ENCODE data around the gene AQP6. TPM values are rescaled to one million over a fixed set of nuclear protein-coding genes. Genes with fewer than 3 reads are reported as not detected.

AQP6 gene
- total RNA-seq, 2 donors from 2014 or later, result 0.20 TPM; not detected in 1

GRCh38 chr12:50006754-50007442, 34.2 kb downstream of the AQP6 start:
- Mint-ChIP-seq H3K36me3 (ENCODE audit: low read depth) (peaks cover 30% of the 10 kb centered on the region), H3K4me1 (peaks cover 7% of the 10 kb centered on the region), H3K4me3 (no peak overlapping the region), H3K9me3 (no peaks in the 10 kb centered on the region), H3K27me3 (ENCODE audit: insufficient read depth) (no peaks in the 10 kb centered on the region), H3K27ac (no peak overlapping the region)
- no peak for DNase-seq
- Histone ChIP-seq H3K4me1 (ENCODE audit: control insufficient read depth, insufficient read depth, low read length) (no peaks in the 10 kb centered on the region), H3K27me3 (ENCODE audit: control insufficient read depth, insufficient read depth, low read length, poor library complexity, severe bottlenecking) (no peaks in the 10 kb centered on the region), H3K36me3 (ENCODE audit: control insufficient read depth, insufficient read depth, low read length) (peaks cover 58% of the 10 kb centered on the region), H3K27ac (ENCODE audit: low read depth, low read length) (no peak overlapping the region), H3K9ac (ENCODE audit: extremely low read depth, low read length, poor library complexity, severe bottlenecking) (no peak overlapping the region), H3K4me3 (ENCODE audit: low read length) (no peak overlapping the region), H3K9me3 (ENCODE audit: control insufficient read depth, low read length) (no peaks in the 10 kb centered on the region)
- no CpG with 5 or more reads among the region's 1 CpG for WGBS, 2 experiments (ENCODE audit: insufficient coverage in 1 of 2, insufficient read length in 1 of 2)
- TF ChIP-seq, protein P1, sequence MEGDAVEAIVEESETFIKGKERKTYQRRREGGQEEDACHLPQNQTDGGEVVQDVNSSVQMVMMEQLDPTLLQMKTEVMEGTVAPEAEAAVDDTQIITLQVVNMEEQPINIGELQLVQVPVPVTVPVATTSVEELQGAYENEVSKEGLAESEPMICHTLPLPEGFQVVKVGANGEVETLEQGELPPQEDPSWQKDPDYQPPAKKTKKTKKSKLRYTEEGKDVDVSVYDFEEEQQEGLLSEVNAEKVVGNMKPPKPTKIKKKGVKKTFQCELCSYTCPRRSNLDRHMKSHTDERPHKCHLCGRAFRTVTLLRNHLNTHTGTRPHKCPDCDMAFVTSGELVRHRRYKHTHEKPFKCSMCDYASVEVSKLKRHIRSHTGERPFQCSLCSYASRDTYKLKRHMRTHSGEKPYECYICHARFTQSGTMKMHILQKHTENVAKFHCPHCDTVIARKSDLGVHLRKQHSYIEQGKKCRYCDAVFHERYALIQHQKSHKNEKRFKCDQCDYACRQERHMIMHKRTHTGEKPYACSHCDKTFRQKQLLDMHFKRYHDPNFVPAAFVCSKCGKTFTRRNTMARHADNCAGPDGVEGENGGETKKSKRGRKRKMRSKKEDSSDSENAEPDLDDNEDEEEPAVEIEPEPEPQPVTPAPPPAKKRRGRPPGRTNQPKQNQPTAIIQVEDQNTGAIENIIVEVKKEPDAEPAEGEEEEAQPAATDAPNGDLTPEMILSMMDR (conservative IDR thresholded peaks at IDR 0.05), result no peak

DNA sequence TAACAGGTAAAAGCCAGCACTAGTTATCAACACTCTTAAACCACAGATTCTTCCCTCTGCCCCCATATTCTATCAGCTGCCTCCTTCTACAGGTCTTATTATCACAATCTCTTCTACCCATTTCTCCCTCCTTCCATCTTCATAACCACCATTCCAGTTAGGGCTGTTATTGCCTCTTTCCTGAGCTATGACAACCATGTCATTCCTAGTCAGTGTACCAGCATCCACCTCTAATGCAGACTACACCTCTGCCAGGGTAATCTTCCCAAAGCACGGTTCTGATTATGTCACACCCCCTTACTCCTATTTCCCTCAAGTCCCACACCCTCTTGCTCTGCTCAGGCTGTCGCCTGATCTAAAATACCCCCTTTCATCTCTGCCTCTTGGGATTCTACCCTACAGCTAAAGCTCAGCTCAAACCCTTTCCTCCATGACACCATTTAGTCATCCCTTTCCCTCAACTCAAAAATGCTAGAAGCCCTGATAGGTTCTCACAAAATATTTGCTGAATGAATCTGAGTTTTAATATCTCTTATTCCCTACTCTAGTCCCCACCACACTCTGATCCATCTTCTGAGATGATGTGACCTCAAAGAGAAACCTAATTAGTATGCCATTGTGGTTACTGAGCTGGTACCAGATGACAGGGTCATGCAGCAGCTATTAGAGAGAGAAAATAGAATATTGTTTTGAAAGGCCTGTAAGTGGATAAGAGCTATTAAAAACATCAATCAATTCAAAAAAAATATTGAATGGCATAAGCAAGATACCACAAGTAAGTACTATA, 40.8 kb downstream of the AQP6 start:
- H3K27ac ChIP-seq (ENCODE audit: low read depth, low read length), result peak overlapping the region; percentile 10
- Mint-ChIP-seq H3K9me3 (no peaks in the 10 kb centered on the region), H3K36me3 (ENCODE audit: low read depth) (peaks cover 39% of the 10 kb centered on the region), H3K27me3 (ENCODE audit: insufficient read depth) (no peaks in the 10 kb centered on the region), H3K4me3 (no peak overlapping the region), H3K27ac (no peak overlapping the region), H3K4me1 (peaks cover 8% of the 10 kb centered on the region)
- TF ChIP-seq, protein P1 (conservative IDR thresholded peaks at IDR 0.05), result no peak
- 88 to 90% methylated on average over 2 of the region's 2 CpGs for WGBS, 2 experiments (ENCODE audit: insufficient coverage in 1 of 2, insufficient read length in 1 of 2)
- no peaks in the 10 kb centered on the region for H3K9me3 ChIP-seq (ENCODE audit: control insufficient read depth, low read length)
- no peaks in the 10 kb centered on the region for H3K4me1 ChIP-seq (ENCODE audit: control insufficient read depth, insufficient read depth, low read length)
- no peaks in the 10 kb centered on the region for H3K27me3 ChIP-seq (ENCODE audit: control insufficient read depth, insufficient read depth, low read length, poor library complexity, severe bottlenecking)
- H3K9ac ChIP-seq (ENCODE audit: extremely low read depth, low read length, poor library complexity, severe bottlenecking), result no peak overlapping the region
- DNase-seq, result no peak
- H3K36me3 ChIP-seq (ENCODE audit: control insufficient read depth, insufficient read depth, low read length), result peaks cover 44% of the 10 kb centered on the region
- no peak overlapping the region for H3K4me3 ChIP-seq (ENCODE audit: low read length)

DNA sequence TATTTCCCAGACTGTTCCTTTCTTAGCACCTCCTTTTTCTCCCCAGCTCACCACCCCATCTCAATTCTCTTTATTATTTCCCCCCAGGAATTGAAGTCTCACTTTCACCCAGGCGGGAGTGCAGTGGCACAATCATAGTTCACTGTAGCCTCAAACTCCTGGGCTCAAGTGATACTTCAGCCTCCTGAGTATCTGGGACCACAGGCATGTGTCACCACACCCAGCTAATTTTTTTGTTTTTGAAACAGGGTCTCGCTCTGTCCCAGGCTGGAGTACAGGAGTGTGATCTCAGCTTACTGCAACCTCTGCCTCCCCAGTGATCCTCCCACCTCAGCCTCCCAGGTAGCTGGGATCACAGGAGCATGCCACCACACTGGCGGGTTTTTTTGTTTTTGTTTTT, 41.6 kb downstream of the AQP6 start:
- peak; percentile 28 for DNase-seq
- H3K4me3 Mint-ChIP-seq, result no peak overlapping the region
- Histone ChIP-seq H3K4me1 (ENCODE audit: control insufficient read depth, insufficient read depth, low read length) (no peaks in the 10 kb centered on the region), H3K27ac (ENCODE audit: low read depth, low read length) (no peak overlapping the region), H3K36me3 (ENCODE audit: control insufficient read depth, insufficient read depth, low read length) (peaks cover 45% of the 10 kb centered on the region), H3K9me3 (ENCODE audit: control insufficient read depth, low read length) (no peaks in the 10 kb centered on the region), H3K9ac (ENCODE audit: extremely low read depth, low read length, poor library complexity, severe bottlenecking) (no peak overlapping the region), H3K27me3 (ENCODE audit: control insufficient read depth, insufficient read depth, low read length, poor library complexity, severe bottlenecking) (no peaks in the 10 kb centered on the region), H3K4me3 (ENCODE audit: low read length) (no peak overlapping the region)
- peaks cover 37% of the 10 kb centered on the region for H3K36me3 Mint-ChIP-seq (ENCODE audit: low read depth)
- 93 to 100% methylated on average over 1 to 3 of the region's 3 CpGs for WGBS, 2 experiments (ENCODE audit: insufficient coverage in 1 of 2, insufficient read length in 1 of 2)
- H3K4me1 Mint-ChIP-seq, result peaks cover 13% of the 10 kb centered on the region
- TF ChIP-seq, protein P1 (conservative IDR thresholded peaks at IDR 0.05), result no peak
- no peaks in the 10 kb centered on the region for H3K27me3 Mint-ChIP-seq (ENCODE audit: insufficient read depth)
- peak overlapping the region; percentile 64 for H3K27ac Mint-ChIP-seq
- H3K9me3 Mint-ChIP-seq, result no peaks in the 10 kb centered on the region

Data from endodermal cell (in vitro differentiated cells).